ENCODE data around the gene MAPK11.

The MAPK11 gene

DNA sequence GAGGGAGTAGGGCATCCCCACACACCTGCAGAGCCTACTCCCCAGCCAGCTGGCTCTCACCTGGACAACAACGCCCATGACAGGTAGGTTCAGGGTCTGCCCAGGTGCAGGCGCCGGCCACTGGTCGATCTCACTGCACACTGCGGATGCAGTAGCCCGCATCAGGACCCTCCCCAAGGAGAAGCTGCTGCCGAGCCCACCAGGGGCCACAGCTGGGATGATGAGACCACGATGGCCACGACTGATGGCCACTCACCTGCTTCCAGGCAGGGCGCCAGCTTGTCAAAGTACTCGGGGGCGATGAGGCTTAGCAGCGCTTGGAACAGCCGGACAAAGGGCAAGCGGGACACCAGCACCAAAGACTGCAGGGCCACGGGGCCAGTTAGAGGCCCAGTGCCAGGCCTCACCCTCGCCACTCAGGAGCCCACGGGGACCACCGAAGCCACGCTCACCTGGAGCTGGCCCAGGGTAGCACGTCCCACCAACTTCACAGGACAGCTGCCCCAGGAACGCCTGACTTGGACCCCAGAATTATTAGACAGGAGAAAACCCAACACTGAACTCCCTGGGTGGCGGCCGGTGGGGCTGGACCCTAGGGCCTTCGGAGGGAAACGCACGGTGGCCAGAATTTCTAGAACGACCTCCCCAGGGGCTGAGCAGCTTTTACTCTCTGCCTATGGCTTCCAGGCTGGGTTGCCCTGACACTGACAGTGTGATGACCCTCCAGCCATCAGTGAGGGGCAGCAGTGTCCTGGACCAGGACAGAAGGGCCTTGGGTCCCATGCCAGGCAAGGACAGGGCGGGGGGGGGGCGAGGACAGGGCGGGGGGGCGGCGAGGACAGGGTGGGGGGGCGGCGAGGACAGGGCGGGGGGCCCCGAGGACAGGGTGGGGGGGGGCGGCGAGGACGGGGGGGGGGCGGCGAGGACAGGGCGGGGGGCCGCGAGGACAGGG lies 46.2 kb upstream of the MAPK11 start:
- no peak overlapping the region for H3K4me3 ChIP-seq (replicated peaks; ENCODE audit: low read depth, low read length)
- no peak for TF ChIP-seq CTCF (IDR thresholded peaks at IDR 0.05; ENCODE audit: low read length, missing control alignments)
- DNase-seq (ENCODE audit: low read depth): no peak

DNA sequence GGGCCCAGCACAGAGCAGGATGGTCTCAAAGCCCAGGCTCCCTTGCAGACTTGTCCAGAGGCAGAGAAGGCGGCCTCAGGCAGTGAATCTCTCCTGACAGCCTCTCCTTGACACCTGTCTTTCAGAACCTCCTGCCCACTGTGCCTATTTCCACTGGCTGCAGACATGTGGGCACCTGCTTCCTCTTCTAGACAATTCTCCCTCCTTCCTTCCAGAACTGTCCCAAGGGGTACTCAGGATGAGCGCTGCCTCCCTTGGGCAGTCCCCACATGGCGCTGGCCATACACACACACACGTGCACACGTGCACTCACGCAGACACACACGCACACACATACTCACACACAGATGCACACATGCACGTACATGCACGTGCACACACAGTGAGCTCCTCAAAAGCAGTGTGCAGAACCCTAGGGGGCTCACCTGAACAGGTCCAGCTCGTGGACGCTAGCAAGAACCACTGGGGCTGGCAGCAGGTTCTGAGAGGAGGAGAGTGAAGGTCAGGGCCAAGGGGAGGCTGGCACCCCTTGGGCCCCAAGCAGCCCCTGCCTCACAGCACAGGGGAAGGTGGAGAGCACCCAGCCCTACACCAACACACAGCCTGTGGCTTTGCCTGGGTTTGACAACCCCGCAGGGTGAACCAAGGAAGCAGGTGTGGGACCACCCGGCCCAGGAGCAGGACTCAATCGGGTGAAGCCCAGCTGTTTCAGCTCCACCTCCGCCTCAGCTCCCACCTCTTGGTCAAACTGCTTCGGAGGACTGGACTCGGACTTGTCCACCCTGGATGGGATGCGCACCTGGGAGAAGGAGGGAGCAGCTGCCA lies 45.3 kb upstream of the MAPK11 start:
- H3K4me3 ChIP-seq (replicated peaks; ENCODE audit: low read depth, low read length): no peak overlapping the region
- TF ChIP-seq CTCF (IDR thresholded peaks at IDR 0.05; ENCODE audit: low read length, missing control alignments): no peak
- DNase-seq (ENCODE audit: low read depth): no peak

DNA sequence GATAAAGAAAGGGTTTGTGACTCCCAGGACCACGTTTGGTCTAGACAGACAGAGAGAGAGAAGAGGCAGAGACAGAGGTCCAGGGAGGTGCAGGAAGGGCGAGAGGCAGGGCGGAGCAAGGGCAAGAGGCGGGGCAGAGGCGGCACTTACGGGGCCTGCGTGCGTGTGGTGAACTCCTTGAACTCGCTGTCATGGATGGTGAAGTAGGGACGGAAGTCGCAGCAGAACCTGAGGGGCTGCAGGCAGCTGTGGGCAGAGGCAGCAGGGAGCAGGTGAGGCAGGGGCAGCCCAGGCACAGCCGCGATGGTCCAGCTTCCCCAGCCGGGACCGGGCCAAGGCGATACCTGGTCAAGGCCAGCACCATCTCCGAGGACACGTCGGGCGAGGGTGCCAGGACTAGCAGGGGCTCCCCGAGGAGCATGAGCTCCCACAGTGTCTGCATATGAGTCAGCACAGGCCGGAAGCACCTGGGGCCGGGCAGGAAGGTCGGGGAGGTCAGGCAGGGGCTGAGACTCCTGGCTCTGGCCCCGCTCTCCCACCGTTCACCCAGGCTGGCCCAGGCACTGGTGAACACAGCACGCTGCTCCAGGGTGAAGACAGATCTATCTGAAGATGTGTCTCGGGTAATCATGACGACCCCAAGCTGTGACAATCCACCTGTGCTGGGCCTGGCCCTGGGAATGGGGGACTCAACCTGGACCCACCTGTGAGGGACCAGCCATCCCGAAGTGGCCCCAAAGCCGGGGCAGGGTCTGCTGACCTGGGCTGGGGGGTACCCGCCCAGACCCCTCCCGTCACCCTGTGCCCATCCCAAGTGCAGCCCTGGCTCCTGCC lies 44.5 kb upstream of the MAPK11 start:
- DNase-seq (ENCODE audit: low read depth): no peak
- no peak overlapping the region for H3K4me3 ChIP-seq (replicated peaks; ENCODE audit: low read depth, low read length)
- TF ChIP-seq CTCF (IDR thresholded peaks at IDR 0.05; ENCODE audit: low read length, missing control alignments): no peak

- no peak for DNase-seq (ENCODE audit: low read depth)
- TF ChIP-seq CTCF (IDR thresholded peaks at IDR 0.05; ENCODE audit: low read length, missing control alignments): no peak
- H3K4me3 ChIP-seq (replicated peaks; ENCODE audit: low read depth, low read length): no peak overlapping the region
Measured at GRCh38 chr22:50314081-50314454, 43.9 kb upstream of the MAPK11 start.

DNA sequence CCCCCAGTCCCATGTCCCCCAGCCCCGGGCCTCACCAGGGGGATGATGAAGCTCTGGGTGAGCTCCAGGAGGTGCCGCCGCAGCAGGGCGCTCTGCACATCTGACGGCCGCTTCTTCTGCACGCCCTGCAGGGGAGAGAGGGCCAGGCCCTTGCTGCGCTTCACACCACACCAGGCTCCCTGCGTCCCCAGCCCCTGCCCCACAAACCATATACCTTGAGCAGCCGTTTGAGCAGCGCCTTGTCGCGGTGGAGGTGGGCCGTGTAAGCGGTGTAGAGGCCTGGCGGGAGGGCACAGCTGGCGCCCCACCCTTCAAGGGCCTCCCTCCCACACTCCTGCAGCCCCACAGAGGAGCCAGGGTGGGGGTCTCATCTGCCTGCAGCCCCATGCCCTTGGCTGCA lies 43.4 kb upstream of the MAPK11 start:
- no peak for TF ChIP-seq CTCF (IDR thresholded peaks at IDR 0.05; ENCODE audit: low read length, missing control alignments)
- no peak overlapping the region for H3K4me3 ChIP-seq (replicated peaks; ENCODE audit: low read depth, low read length)
- DNase-seq (ENCODE audit: low read depth): no peak

DNA sequence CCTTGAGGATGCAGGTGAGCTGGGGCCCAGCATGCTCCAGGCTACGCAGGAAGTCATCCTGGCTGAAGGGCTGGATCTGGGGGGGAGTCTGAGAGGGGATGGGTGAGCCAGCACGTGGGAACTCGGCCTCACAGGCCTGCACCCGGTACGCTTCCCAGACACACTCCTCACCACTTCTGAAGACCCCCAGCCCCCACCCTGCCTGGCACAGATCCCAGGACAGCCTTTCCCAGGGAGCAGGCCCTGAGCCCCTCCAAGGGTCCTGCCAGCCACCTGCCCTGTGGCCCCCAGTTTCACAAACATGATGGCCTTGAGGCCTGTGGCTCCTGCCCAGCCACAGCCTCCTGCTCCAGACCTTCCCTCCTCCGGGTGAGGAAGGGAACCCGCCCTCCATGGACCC lies 42.8 kb upstream of the MAPK11 start:
- no peak overlapping the region for H3K4me3 ChIP-seq (replicated peaks; ENCODE audit: low read depth, low read length)
- no peak for DNase-seq (ENCODE audit: low read depth)
- no peak for TF ChIP-seq CTCF (IDR thresholded peaks at IDR 0.05; ENCODE audit: low read length, missing control alignments)

Measured in fibroblast of pulmonary artery (primary cell).